HG03521 (cell line): ENCODE data around the gene ELMOD3.
A peak's percentile ranks its signal among the peaks of the same experiment; 100 is the strongest.
"Not testable (repeated sequence)": the region's sequence is repeated elsewhere in the genome, so short reads cannot be mapped to it uniquely, and the experiment has no call there.

ENCODE experiments used
- ATAC-seq: cut with Tn5 transposase; IDR thresholded peaks from one replicate; pipeline ENCODE4 v1.9.1; 2021; ENCODE audit warnings: mild to moderate bottlenecking, moderate library complexity; ENCODE audit not compliant: unreplicated experiment

The ELMOD3 gene

DNA sequence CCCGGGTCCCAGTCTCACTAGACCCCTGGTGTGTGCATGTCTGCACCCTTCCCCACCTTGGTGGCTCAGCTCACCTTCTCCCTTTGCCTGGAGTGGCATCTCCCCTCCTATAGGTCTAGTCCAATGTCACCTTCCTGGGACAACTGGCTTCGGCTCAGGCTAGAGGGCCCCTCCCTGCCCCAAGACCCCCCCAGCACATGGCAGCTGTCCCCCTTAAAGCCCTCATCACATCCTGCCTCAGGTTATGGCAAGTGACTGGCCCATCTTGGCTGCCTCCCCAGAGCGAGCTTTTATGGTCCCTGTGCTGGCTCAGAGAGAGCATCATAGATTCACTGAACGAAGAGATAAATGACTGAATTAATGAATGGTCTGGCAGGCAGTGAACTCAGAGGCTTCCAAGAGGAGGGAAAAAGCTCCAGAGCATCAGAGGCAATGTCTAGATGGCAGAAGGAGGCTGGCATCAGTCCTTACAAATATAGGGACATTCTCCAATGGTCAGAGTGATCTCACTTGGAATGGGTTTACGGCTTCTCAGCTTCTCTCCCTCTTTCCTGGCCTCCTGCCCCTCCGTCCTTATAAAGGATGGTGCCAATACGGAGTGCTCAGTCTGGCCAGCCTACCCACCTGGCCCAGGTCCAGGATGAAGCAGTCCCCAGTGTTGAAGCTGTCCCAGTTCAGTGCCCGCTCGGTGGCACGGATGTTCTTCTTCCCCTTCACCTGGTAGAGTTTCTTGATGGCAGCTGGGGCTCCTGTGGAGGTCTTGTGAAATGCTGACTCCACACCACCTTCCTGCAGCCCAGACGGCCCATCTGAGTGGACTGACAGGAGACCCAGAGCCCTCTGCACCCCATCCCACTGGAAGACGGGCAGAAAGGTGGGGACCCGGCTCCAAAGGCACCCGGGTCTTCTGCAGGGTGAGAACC lies 46.2 kb downstream of the ELMOD3 start:
- no peak for ATAC-seq

DNA sequence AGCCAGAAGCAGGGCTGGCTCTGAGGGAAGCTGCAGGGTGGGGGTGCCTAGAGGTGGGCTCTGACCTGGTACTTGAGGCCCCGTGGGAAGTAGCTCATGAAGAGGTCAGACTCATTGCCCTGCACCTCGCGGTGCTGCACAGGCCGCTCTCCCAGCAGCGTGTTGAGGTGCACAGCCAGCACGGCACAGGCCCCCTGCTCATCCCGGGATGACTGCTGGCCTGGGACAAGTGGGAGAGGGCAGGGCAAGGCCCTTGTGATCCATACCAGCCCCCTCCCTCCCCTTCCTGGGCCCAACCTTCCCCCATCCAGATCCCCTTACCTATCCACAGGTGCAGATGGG lies 46.9 kb downstream of the ELMOD3 start:
- no peak for ATAC-seq

DNA sequence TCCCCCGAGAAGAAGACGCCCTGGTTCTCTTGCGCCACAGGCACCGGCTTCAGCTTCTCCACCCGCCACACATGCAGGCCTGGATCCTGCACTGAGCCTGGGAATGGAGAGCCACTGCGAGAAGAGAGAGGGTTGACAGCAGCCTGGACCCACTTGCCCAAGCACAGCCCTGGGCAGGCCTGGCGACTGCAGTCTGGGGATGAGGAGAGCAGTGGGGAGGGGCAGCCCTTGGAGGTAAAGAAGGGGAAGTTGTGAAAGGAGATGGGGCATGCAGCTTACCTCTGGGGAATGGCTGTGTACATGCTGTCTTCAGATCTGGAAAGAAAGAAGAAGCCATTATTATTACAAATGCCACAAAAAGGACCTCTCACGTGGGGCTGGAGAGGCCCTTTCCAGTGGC lies 47.3 kb downstream of the ELMOD3 start:
- ATAC-seq = no peak

DNA sequence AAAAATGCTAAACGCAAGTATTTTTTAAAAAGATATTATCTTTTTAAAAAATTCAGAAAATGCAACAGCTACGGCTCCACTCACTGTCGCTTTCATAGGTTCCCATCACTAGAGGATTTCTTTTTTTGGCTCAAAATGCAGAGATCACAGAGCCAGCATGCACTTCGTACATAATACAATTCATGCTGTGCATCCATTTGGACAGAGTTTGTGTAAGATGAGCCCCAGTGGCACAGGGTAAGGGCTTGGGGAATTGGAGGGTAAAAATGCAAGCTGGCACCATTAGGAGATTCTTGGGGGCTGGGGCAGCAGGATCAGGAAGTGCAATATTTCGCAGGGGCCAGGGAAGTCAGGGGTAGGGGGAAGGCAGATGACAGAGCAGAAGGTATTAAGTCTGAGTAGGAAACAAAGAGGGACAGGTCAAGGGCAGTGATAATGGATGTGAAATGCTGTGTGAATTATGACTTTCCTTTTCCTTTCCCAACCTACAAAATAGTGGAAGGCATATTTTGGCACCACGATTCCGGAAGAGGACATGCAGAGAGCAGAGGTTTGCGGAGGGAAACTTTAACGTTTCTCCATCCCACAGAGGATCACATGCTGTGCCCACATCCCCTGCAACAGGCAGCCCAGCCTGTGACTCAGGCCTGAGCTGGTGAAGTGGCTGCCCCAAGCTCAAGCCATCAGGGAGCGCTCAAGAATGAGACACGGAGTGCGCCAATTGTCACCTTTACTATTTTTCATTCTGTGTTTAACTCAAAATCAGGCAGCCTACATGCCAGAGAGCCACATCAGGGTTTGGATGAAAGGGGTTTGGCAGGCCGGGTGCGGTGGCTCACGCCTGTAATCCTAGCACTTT lies 50.9 kb downstream of the ELMOD3 start:
- ATAC-seq = peak; percentile 49

DNA sequence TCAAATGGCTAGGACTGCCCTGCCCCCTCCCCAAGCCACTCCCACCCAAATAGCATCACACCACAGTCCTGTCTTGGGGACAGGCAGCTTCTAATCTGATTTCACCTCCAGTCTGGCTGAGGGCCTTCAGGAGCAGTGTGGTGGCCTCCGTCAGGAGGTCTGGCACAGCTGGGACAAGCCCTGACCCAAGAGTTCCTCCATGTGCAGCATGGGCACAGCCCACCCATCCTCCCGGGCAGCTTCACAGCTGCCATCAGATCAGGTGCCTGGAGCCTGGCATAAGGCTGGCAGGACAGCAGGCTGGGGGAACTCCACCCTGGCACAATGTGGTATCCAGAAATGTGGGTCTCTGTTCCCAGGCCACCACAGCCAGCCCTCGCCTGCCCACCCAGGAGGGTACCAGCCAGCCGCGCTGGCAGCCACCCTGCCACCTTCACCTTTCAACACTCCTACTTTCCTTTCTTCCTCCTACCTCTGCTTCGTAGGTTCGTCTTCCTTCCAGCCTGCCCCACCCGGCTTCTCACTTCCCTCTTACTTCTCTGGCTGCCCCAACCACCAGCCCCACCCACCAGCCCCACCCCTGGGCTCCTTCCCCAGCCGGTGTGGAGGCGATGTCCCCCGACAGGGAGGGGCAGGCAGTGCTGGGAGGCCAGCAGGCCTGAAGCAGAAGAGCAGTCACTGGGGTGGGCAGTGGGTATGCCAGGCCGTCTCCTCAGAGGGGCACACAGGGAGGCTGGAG lies 55.4 kb downstream of the ELMOD3 start, which contains the start of gene CAPG:
Gene CAPG (minus strand): TSS at position 522 of the 739 bp plus-strand sequence. CDS start 8,221 bp downstream, outside the sequence.
- ATAC-seq = peak; percentile 45

DNA sequence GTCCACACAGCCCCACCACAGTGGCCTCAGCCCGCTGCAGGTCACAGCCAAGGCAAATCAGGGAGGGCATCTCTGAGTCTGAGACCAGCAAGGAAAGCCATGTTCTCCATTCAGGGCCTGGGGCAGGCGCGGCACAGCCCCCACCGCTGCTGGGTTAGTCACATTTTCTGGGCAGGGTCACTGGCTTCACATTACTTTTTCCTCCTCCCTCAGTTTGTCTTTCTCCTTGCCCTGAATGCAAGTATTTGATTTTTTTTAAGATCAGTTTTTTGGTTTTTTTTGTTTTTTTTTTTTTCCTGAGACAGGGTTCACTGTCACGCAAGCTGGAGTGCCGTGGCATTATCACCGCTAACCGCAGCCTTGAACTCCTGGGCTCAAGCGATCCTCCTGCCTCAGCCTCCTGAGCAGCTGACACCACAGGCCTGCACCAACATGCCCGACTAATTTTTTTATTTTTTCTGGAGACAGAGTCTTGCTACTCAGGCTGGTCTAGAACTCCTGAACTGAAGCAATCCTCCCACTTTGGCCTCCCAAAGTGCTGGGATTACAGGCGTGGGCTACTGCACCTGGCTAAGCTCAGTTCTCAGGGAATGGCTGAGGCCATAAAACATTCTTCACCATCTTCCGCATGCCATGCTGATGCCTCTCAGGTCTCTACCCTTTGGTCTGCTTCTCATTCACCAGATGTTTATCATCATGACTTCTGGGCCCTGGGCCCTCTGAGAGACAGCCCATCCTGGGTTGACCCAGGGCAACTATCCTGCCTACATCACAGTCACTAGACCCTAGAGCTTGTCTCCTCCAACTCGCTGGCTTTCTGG lies 56.2 kb downstream of the ELMOD3 start:
- no peak for ATAC-seq

DNA sequence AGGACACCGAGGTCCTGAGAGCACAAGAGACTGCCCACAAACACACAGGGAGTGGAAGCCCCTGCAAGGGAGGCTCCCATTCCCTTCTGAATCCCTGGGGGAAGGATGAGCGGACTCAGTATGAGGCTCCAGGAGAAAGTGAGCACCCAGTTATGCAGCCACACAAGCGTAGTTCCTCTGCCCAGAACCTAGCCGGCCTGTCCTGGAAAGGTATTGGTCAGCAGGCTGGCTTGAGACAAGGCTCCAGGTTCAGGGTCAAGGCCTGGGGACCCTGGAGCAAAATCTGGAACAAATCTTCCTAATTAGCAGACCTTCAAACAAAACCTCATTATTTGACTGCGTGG lies 56.8 kb downstream of the ELMOD3 start:
- ATAC-seq = no peak

DNA sequence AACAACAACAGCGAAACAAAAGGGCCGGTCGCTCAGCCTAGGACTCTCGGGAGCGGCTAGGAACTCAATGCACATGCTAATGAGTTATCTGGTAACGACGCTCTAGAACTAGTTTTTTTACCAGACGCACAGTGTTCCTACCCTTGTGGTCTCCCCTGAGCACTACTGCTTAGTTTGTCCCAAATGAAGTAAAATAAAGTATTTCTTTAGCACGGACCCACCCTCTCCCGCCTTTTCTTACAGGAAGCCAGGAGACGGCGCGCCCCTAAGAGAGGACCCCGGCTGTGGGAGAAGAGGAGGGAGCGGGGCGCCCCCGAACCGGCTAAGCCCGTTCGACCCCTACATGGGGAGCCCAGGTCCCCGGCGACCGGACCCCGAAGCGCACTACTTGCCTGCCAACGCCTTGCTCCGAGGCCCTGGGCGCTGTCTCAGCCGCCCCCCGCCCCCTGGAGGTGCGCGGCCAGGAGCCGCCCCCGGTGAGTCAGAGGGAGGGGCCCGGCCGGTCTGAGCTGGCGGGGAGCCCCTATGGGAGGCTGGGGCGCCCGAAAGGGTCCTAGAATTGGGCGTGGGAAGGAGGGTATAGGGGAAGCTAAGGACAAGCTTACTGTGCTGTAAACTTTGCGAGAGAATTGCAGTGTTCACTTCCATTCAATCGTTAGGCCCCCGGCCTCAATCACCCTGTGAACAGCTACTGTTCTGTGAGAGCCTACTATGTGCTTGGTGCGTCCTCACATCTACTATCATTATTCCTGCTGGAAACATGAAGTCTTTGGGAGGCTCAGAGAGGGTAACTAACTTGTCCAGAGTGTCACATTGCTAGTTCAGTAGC lies 59.2 kb downstream of the ELMOD3 start:
- ATAC-seq = no peak

DNA sequence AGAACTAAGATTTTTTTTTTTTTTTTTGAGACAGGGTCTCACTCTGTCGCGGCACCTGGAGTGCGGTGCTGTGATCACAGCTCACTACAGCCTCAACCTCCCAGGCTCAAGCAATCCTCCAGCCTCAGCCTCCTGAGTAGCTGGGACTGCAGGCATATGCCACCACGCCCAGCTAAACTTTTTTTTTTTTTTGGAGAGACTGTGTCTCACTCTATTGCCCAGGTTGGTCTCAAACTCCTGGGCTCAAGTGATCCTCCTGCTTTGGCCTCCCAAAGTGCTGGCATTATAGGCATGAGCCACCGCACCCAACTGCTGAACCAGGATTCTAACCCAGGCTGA lies 59.8 kb downstream of the ELMOD3 start:
- not testable (repeated sequence) for ATAC-seq

DNA sequence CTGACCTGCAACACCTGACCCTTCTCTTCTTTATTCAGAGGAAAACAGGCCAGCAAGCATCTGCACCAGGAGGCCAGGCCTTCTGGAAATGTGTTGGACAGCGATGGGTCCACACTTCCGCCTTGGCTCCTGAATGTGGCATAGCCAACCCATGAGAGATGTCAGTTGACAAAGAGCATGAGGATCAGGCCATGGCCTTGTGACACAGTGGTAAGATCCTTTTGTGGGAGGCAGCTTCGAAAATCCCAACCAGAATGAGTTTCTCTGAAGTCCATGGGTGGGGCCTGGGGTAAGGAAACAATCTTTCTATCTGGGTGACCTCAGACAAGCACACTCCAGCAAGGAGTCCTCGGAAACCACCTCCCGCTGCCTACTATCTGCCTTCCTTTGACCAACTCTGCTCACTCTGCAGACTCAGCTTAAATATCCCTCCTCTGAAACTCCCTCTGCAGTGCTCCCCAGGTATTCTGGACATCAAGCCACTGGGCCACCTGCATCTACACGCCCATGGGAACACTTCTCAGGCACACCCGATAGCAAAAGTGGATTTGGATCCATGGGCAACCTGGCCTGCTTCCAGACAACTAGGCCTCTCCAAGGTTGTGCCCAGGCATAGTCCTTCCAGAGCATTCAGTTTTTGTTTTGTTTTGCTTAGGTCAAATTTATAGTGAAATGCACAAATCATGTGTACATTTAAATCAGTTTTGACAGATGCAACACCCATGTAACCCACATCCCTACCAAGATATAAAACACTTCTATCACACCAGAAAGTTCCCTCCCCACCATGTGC lies 60.4 kb downstream of the ELMOD3 start:
- no peak for ATAC-seq

DNA sequence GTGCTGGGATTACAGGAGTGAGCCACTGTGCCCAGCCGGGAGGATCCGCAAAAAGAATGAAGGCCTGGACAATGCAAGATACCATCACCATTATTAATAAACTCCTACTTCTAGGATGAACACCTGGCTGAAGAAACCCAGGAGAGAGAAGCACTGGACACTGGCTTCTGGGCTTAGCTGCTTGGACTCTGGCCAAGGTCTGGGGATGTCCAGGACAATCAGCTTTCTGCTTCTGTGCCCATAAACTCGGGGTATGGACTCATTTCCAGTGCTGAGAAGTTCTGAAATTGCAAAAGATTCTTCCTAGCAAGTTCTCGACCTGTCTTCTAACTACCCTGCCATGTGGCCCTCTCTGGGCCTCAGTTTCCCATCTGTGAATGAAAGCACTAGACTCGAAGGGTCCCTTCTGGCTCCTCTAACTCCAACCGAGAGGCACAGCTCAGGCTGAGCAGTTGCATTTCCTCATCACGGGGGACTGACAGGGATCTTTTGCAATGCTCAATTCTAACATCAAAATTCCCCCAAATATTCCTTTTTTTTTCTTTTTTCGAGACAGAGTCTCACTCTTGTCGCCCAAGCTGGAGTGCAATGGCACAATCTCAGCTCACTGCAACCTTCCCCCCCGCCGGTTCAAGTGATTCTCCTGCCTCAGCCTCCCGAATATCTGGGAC lies 61.5 kb downstream of the ELMOD3 start:
- ATAC-seq = no peak

DNA sequence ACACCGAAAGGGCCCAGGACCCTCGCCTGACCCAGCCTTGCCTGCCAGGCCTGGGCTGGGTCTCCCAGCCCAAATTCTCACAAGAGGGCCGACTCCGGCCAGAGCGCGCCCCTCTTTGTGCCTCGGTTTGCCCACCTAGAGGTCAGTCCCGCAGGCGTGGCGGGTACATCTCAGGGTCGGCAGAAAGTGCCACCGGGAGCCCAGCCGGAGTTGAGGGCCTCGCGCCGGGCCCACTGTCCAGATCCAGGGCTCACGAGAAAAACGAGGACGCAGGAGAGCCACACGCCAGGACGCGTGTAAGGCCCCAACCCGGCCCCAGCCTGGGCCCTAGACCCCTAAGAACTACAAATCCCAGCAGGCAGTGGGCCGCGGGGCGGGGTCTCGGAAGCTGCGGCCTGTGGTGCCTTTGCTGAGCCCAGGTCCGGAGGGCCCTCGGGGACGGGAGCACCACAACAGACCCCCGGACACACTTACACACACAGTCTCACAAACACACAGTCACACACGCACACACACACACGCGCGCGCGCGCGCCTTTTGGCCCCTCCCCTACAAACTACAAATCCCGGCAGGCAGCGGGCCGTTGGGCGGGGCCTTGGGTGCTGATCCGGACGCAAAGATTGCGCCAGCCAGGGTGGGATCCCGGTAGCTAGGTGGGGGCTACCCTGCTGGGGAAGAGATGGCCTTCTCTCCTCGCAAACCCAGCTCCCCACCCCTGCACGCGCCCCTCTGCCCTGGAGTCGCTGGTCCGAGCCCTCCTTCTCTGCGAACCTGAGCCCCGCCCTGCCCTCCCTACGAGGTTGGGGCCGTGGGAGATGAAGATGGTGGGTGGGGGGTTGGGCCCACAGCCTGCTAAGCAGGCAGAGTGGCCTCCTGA lies 63.8 kb downstream of the ELMOD3 start, which contains the start of gene SH2D6:
Gene SH2D6 (plus strand): TSS at position 583 of the 877 bp plus-strand sequence. CDS start 10,752 bp downstream, outside the sequence.
- ATAC-seq = peak; percentile 81

DNA sequence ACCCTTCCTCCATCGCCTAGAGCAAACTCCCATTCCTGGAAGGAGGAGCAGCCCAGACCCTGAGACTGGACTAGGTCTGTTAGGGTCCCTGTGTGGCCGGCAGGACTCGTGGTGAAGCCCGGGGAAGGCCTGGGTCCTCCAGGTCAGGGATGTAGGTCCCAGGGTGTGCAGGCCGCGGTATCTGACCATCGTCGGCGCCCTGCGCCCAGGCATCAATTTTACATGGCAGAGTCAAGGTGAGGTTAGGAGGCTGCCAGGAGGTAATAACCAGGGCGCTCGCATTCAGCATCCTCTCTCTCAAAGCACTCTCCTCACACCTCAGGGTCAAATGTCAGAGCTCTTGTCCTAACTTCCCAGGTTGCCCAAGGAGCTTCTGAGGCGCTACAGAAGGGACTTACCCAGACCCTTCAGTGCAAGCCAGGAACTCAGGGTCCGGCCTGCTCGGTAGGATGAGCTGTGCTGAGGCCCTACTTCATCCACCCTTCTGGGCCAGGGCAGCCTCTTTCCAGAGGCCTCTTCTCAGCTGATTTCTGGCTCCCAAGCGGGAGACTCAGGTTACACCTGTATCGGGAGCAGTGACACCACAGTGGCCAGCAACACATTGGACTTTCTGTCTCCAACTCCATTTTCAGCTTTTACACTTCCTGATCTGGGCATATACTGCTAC lies 64.6 kb downstream of the ELMOD3 start:
- ATAC-seq = no peak

DNA sequence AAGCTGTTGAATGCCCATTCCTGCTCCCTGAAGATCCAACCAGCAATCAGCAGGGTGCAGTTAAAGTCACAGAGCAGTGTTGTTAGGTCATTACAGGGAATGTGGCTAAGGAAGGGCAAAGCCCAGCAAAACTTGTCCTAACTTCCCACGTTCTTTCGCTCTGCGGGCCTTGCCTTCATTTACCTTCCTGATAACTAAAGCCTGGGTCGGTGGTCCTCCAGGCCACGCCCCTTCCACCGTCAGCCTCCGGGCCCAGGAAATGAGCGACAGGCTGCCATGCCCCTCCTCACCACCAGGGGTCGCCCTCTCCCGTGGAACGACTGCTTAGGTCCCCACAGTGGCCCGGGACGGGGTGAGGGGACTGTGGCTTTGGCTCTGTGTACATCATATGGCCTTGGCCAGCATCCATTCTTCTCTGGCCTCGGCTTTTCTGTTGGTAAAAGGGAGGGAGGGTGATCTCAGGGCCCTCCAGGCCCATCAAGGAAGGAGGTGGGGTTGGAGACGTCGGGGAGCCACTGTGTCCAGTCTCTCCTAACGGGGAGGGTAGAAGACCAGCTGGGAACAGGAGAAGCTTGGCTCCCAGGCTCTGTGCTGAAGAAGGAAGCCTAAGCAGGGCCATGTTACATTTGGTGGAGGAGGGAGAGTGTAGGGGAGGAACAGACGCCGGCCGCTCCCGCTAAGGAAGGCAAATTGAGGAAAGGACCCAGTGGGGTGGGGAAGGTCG lies 66.1 kb downstream of the ELMOD3 start:
- ATAC-seq = peak; percentile 41

DNA sequence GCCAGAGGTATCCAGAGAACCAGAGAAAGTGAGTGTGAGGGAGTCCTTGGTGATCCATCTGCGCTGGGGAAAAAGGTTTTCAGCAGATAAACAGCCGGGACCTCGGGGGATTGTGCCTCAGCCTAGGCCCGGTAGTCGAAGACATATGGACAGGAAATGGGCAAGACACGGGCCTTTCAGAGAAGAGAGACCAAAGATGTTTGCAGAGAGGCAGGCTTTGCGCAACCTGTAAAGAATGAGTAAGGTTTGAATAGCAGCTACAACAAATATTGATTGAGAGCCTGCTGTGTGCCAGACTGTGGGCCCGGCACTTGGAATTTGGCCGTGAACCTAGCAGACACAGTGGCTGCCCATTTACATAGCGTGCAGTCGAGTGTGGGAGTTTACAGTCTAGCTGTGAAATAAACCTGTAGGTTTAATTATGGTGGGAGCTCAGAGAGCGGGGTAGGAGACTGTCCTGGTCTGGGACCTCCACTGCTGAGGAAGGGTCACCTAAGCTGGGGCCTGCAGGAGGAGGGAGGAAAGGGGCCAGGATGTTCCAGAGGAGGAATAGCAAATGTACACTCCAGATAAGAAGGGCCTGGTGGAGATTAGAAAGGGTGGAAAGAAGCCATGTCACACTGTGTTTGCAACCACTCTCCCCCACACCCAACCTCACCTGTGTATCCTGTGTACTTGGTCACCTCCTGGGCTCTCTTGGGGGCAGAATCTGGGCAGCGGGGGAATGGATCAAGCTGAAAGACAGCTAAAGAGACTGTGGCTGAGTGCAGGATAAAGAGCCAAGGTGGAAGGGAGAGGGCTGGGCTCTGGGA lies 66.9 kb downstream of the ELMOD3 start:
- ATAC-seq = no peak
